ENCODE results near the gene ATP5F1B.

The ATP5F1B gene

GRCh38 chr12:56645717-56646446 lies at the start of gene ATP5F1B:
TSS of gene ATP5F1B (minus strand) at chr12:56645984. CDS start at chr12:56645963, 21 bp downstream.
- Histone ChIP-seq H3K9me3 (ENCODE audit: control insufficient read depth, insufficient read depth, low read length) (no peaks in the 10 kb centered on the region), H3K4me1 (ENCODE audit: control insufficient read depth, insufficient read depth, low read length) (peaks cover 5% of the 10 kb centered on the region), H3K9ac (ENCODE audit: low read depth, low read length) (peak within 1 kb of the TSS; percentile 100), H3K4me3 (ENCODE audit: low read depth, low read length) (peak within 1 kb of the TSS; percentile 98), H3K27me3 (ENCODE audit: control insufficient read depth, insufficient read depth, low read length) (no peaks in the 10 kb centered on the region), H3K36me3 (ENCODE audit: control insufficient read depth, insufficient read depth, low read length) (peaks cover 38% of the 10 kb centered on the region)

GRCh38 chr12:56694161-56694560 lies 48.4 kb upstream of the ATP5F1B start:
- Histone ChIP-seq H3K36me3 (ENCODE audit: control insufficient read depth, insufficient read depth, low read length) (no peaks in the 10 kb centered on the region), H3K4me3 (ENCODE audit: low read depth, low read length) (no peak overlapping the region), H3K4me1 (ENCODE audit: control insufficient read depth, insufficient read depth, low read length) (peaks cover 4% of the 10 kb centered on the region), H3K9ac (ENCODE audit: low read depth, low read length) (no peak overlapping the region), H3K9me3 (ENCODE audit: control insufficient read depth, insufficient read depth, low read length) (no peaks in the 10 kb centered on the region), H3K27me3 (ENCODE audit: control insufficient read depth, insufficient read depth, low read length) (no peaks in the 10 kb centered on the region)

DNA sequence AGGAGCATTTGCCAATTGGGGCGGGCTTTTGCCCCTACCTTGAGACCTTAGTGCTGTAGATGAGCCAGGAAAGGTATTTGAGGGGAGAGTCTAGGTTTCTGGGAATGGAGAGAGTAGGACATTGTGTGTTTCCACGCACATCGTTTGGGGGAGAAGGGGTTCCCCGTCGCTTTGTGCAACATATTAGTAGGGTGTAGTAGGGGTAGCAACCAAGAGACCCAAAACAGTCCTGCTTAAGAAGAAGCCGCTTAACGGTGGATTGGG lies 43.0 kb upstream of the ATP5F1B start:
- H3K9ac ChIP-seq (ENCODE audit: low read depth, low read length) = peak overlapping the region; percentile 95
- H3K4me1 ChIP-seq (ENCODE audit: control insufficient read depth, insufficient read depth, low read length) = no peaks in the 10 kb centered on the region
- H3K27me3 ChIP-seq (ENCODE audit: control insufficient read depth, insufficient read depth, low read length) = no peaks in the 10 kb centered on the region
- H3K36me3 ChIP-seq (ENCODE audit: control insufficient read depth, insufficient read depth, low read length) = peaks cover 8% of the 10 kb centered on the region
- no peaks in the 10 kb centered on the region for H3K9me3 ChIP-seq (ENCODE audit: control insufficient read depth, insufficient read depth, low read length)
- peak overlapping the region; percentile 93 for H3K4me3 ChIP-seq (ENCODE audit: low read depth, low read length)

DNA sequence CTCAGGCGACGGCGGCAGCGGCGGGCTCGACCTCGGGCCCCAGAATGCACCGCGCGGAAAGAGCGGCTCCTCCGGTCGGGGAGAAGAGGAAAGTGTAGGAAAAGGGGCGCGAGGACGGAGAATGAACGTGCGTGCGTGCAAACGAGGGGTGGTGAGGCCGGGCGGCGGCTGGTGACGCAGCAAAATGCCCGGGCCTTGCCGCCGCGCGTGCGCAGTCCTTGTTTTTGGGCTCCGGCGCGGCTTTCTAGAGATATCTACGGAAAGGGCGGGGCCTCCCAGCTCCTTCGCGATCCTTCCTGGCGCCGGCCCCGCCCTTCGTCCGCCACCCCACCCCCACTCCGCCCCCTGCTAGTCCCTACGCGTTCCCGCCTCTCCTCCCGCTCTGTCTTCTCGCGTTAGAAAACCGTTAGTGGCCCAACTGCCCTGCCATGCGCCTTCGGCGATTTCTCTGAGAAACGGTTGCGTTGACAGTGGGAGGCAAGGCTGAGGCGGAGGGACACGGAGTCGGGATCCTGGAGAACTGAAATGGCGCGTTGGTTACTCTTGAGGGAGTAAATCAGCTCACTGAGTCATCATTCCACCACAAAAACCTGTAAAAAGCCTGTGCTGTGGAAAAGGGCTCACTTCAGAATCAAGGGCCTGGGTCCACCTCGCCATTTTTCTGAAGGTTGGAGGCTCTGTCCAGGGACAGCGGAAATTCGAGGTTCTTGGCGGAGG lies 42.5 kb upstream of the ATP5F1B start, which contains the start of gene PTGES3:
TSS of gene PTGES3 (minus strand) at position 156 of the 717 bp plus-strand sequence. CDS start 285 bp downstream, outside the sequence.
- Histone ChIP-seq H3K4me1 (ENCODE audit: control insufficient read depth, insufficient read depth, low read length) (no peaks in the 10 kb centered on the region), H3K36me3 (ENCODE audit: control insufficient read depth, insufficient read depth, low read length) (peaks cover 8% of the 10 kb centered on the region), H3K9me3 (ENCODE audit: control insufficient read depth, insufficient read depth, low read length) (no peaks in the 10 kb centered on the region), H3K4me3 (ENCODE audit: low read depth, low read length) (peak within 1 kb of the TSS; percentile 100), H3K9ac (ENCODE audit: low read depth, low read length) (peak within 1 kb of the TSS; percentile 100), H3K27me3 (ENCODE audit: control insufficient read depth, insufficient read depth, low read length) (no peaks in the 10 kb centered on the region)

GRCh38 chr12:56687223-56688128 lies 41.7 kb upstream of the ATP5F1B start:
- no peaks in the 10 kb centered on the region for H3K4me1 ChIP-seq (ENCODE audit: control insufficient read depth, insufficient read depth, low read length)
- H3K9ac ChIP-seq (ENCODE audit: low read depth, low read length) = peak overlapping the region; percentile 100
- H3K27me3 ChIP-seq (ENCODE audit: control insufficient read depth, insufficient read depth, low read length) = no peaks in the 10 kb centered on the region

GRCh38 chr12:56684745-56685359 lies 39.1 kb upstream of the ATP5F1B start:
- Histone ChIP-seq H3K36me3 (ENCODE audit: control insufficient read depth, insufficient read depth, low read length) (peaks cover 21% of the 10 kb centered on the region), H3K9ac (ENCODE audit: low read depth, low read length) (no peak overlapping the region), H3K9me3 (ENCODE audit: control insufficient read depth, insufficient read depth, low read length) (no peaks in the 10 kb centered on the region), H3K4me1 (ENCODE audit: control insufficient read depth, insufficient read depth, low read length) (no peaks in the 10 kb centered on the region), H3K27me3 (ENCODE audit: control insufficient read depth, insufficient read depth, low read length) (no peaks in the 10 kb centered on the region), H3K4me3 (ENCODE audit: low read depth, low read length) (peak overlapping the region; percentile 39)

More at GRCh38 chr12:56687223-56688128, 41.7 kb upstream of the ATP5F1B start:
- peak overlapping the region; percentile 100 for H3K4me3 ChIP-seq (ENCODE audit: low read depth, low read length)
- no peaks in the 10 kb centered on the region for H3K9me3 ChIP-seq (ENCODE audit: control insufficient read depth, insufficient read depth, low read length)
- peaks cover 8% of the 10 kb centered on the region for H3K36me3 ChIP-seq (ENCODE audit: control insufficient read depth, insufficient read depth, low read length)

GRCh38 chr12:56682323-56682722 lies 36.5 kb upstream of the ATP5F1B start:
- Histone ChIP-seq H3K36me3 (ENCODE audit: control insufficient read depth, insufficient read depth, low read length) (peaks cover 16% of the 10 kb centered on the region), H3K9ac (ENCODE audit: low read depth, low read length) (no peak overlapping the region), H3K27me3 (ENCODE audit: control insufficient read depth, insufficient read depth, low read length) (no peaks in the 10 kb centered on the region), H3K9me3 (ENCODE audit: control insufficient read depth, insufficient read depth, low read length) (no peaks in the 10 kb centered on the region), H3K4me1 (ENCODE audit: control insufficient read depth, insufficient read depth, low read length) (no peaks in the 10 kb centered on the region), H3K4me3 (ENCODE audit: low read depth, low read length) (no peak overlapping the region)

DNA sequence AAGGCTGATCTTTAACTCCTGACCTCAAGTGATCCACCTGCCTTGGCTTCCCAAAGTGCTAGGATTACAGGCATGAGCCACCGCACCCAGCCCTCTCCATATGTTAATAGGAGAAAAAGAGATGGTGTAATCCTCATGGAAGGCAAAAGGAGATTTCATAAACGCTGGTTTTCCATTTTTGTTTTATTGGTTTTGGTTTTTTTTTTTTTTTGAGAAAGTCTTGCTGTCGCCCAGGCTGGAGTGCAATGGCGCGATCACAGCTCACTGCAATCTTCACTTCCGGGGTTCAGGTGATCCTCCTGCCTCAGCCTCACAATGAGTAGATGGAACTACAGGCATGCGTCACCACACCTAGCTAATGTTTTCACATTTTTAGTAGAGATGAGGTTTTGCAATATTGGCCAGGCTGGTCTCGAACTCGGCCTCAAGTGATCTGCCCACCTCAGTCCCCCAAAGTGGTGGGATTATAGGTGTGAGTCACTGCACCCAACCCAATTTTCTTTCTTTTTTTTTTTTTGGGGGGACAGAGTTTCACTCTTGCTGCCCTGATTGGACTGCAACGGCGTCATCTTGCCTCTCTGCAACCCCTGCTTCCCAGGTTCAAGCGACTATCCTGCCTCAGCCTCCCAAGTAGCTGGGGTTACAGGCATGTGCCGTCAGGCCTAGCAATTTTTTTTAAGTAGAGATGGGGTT lies 34.2 kb upstream of the ATP5F1B start:
- Histone ChIP-seq H3K4me3 (ENCODE audit: low read depth, low read length) (no peak overlapping the region), H3K4me1 (ENCODE audit: control insufficient read depth, insufficient read depth, low read length) (no peaks in the 10 kb centered on the region), H3K27me3 (ENCODE audit: control insufficient read depth, insufficient read depth, low read length) (no peaks in the 10 kb centered on the region), H3K36me3 (ENCODE audit: control insufficient read depth, insufficient read depth, low read length) (peaks cover 13% of the 10 kb centered on the region), H3K9me3 (ENCODE audit: control insufficient read depth, insufficient read depth, low read length) (no peaks in the 10 kb centered on the region), H3K9ac (ENCODE audit: low read depth, low read length) (no peak overlapping the region)

GRCh38 chr12:56678852-56679251 lies 33.1 kb upstream of the ATP5F1B start:
- H3K36me3 ChIP-seq (ENCODE audit: control insufficient read depth, insufficient read depth, low read length) = peaks cover 13% of the 10 kb centered on the region
- no peaks in the 10 kb centered on the region for H3K9me3 ChIP-seq (ENCODE audit: control insufficient read depth, insufficient read depth, low read length)
- no peak overlapping the region for H3K9ac ChIP-seq (ENCODE audit: low read depth, low read length)
- no peaks in the 10 kb centered on the region for H3K4me1 ChIP-seq (ENCODE audit: control insufficient read depth, insufficient read depth, low read length)
- H3K27me3 ChIP-seq (ENCODE audit: control insufficient read depth, insufficient read depth, low read length) = no peaks in the 10 kb centered on the region
- no peak overlapping the region for H3K4me3 ChIP-seq (ENCODE audit: low read depth, low read length)

GRCh38 chr12:56677680-56678079 lies 31.9 kb upstream of the ATP5F1B start:
- Histone ChIP-seq H3K36me3 (ENCODE audit: control insufficient read depth, insufficient read depth, low read length) (peaks cover 13% of the 10 kb centered on the region), H3K9me3 (ENCODE audit: control insufficient read depth, insufficient read depth, low read length) (no peaks in the 10 kb centered on the region), H3K4me1 (ENCODE audit: control insufficient read depth, insufficient read depth, low read length) (no peaks in the 10 kb centered on the region), H3K9ac (ENCODE audit: low read depth, low read length) (no peak overlapping the region), H3K27me3 (ENCODE audit: control insufficient read depth, insufficient read depth, low read length) (no peaks in the 10 kb centered on the region), H3K4me3 (ENCODE audit: low read depth, low read length) (no peak overlapping the region)

Measured in iPS-15b (cell line).